KOPT-K1 (cell line): ENCODE measurements around the gene ZNF296.
A peak's percentile ranks its signal among the peaks of the same experiment; 100 is the strongest.
"Not testable (repeated sequence)": the region's sequence is repeated elsewhere in the genome, so short reads cannot be mapped to it uniquely, and the experiment has no call there.

Experiments
- H3K27ac ChIP-seq: fragments of 200-600 bp; sonication (generic); 2 replicates; pipeline ENCODE4 v1.5.1; 2016; ENCODE audit warnings: antibody characterized with exemption, mild to moderate bottlenecking, low read depth, low read length; ENCODE audit not compliant: poor library complexity, severe bottlenecking
- H3K36me3 ChIP-seq: fragments of 200-600 bp; sonication (generic); 2 replicates; pipeline ENCODE4 v1.5.1; 2017; ENCODE audit warnings: antibody characterized with exemption, mild to moderate bottlenecking, low read length, moderate library complexity; ENCODE audit not compliant: insufficient read depth
- H3K9me3 ChIP-seq: fragments of 200-600 bp; sonication (generic); 2 replicates; pipeline ENCODE4 v1.5.1; 2017; ENCODE audit warnings: antibody characterized with exemption, low read length, mild to moderate bottlenecking; ENCODE audit not compliant: insufficient read depth, poor library complexity, severe bottlenecking

The ZNF296 gene

GRCh38 chr19:45112111-45112827 is 36.0 kb upstream of the ZNF296 start:
- Histone ChIP-seq H3K36me3 (peaks cover 8% of the 10 kb centered on the region; the same call in 1 of the 2 replicates), H3K9me3 (no peaks in the 10 kb centered on the region), H3K27ac (no peak overlapping the region)

GRCh38 chr19:45110851-45111266 is 34.6 kb upstream of the ZNF296 start:
- no peaks in the 10 kb centered on the region for H3K9me3 ChIP-seq
- H3K36me3 ChIP-seq, result peaks cover 8% of the 10 kb centered on the region; the same call in 1 of the 2 replicates
- H3K27ac ChIP-seq, result no peak overlapping the region

GRCh38 chr19:45107621-45108150 is 31.4 kb upstream of the ZNF296 start:
- Histone ChIP-seq H3K36me3 (peaks cover 8% of the 10 kb centered on the region; the same call in 1 of the 2 replicates), H3K27ac (no peak overlapping the region), H3K9me3 (no peaks in the 10 kb centered on the region)

- H3K27ac ChIP-seq, H3K9me3 ChIP-seq, H3K36me3 ChIP-seq: not testable (repeated sequence)
Observed at GRCh38 chr19:45106363-45106762, 30.1 kb upstream of the ZNF296 start.

GRCh38 chr19:45104658-45105349 is 28.5 kb upstream of the ZNF296 start:
- H3K9me3 ChIP-seq, result no peaks in the 10 kb centered on the region
- peak overlapping the region; percentile 43 for H3K27ac ChIP-seq
- peaks cover 13% of the 10 kb centered on the region; the same call in 1 of the 2 replicates for H3K36me3 ChIP-seq

- Histone ChIP-seq H3K27ac (peak overlapping the region; percentile 43), H3K36me3 (peaks cover 19% of the 10 kb centered on the region; the same call in 1 of the 2 replicates), H3K9me3 (no peaks in the 10 kb centered on the region)
Observed at GRCh38 chr19:45103508-45104319, 27.4 kb upstream of the ZNF296 start.

GRCh38 chr19:45103156-45103507 is 26.9 kb upstream of the ZNF296 start:
- Histone ChIP-seq H3K27ac (peak overlapping the region; percentile 43), H3K36me3 (peaks cover 19% of the 10 kb centered on the region; the same call in 1 of the 2 replicates), H3K9me3 (no peaks in the 10 kb centered on the region)

- Histone ChIP-seq H3K9me3 (no peaks in the 10 kb centered on the region), H3K27ac (peak overlapping the region; percentile 43), H3K36me3 (peaks cover 19% of the 10 kb centered on the region; the same call in 1 of the 2 replicates)
Observed at GRCh38 chr19:45102481-45102880, 26.2 kb upstream of the ZNF296 start.

- H3K9me3 ChIP-seq, result no peaks in the 10 kb centered on the region
- H3K36me3 ChIP-seq, result peaks cover 19% of the 10 kb centered on the region; the same call in 1 of the 2 replicates
- no peak overlapping the region for H3K27ac ChIP-seq
Observed at GRCh38 chr19:45101806-45102205, 25.5 kb upstream of the ZNF296 start.

GRCh38 chr19:45100846-45101252 is 24.6 kb upstream of the ZNF296 start:
- Histone ChIP-seq H3K27ac (no peak overlapping the region), H3K36me3 (peaks cover 28% of the 10 kb centered on the region; the same call in 1 of the 2 replicates), H3K9me3 (no peaks in the 10 kb centered on the region)

GRCh38 chr19:45100201-45100600 is 23.9 kb upstream of the ZNF296 start:
- Histone ChIP-seq H3K27ac (no peak overlapping the region), H3K36me3 (peaks cover 30% of the 10 kb centered on the region; the same call in 1 of the 2 replicates)

GRCh38 chr19:45099467-45100191 is 23.4 kb upstream of the ZNF296 start:
- H3K9me3 ChIP-seq, result no peaks in the 10 kb centered on the region
- peaks cover 30% of the 10 kb centered on the region; the same call in 1 of the 2 replicates for H3K36me3 ChIP-seq
- H3K27ac ChIP-seq, result peak overlapping the region; percentile 39

More at GRCh38 chr19:45100201-45100600, 23.9 kb upstream of the ZNF296 start:
- no peaks in the 10 kb centered on the region for H3K9me3 ChIP-seq

GRCh38 chr19:45098521-45099466 is 22.5 kb upstream of the ZNF296 start:
- Histone ChIP-seq H3K36me3 (peaks cover 30% of the 10 kb centered on the region; the same call in 1 of the 2 replicates), H3K27ac (peak overlapping the region; percentile 39), H3K9me3 (no peaks in the 10 kb centered on the region)
